Myometrial cell (primary cell): ENCODE data around the gene FGFBP1. TPM values are rescaled to one million over a fixed set of nuclear protein-coding genes. Genes with fewer than 3 reads are reported as not detected.

Experiments
- total RNA-seq: library from RNA; depleted of rRNA; stranded (reverse); fragments of >200 nt; gene quantifications from 2 replicates; pipeline ENCODE4 v1.2.3, GENCODE V29; 2015

FGFBP1 gene
- not detected in 2 replicates for total RNA-seq

DNA sequence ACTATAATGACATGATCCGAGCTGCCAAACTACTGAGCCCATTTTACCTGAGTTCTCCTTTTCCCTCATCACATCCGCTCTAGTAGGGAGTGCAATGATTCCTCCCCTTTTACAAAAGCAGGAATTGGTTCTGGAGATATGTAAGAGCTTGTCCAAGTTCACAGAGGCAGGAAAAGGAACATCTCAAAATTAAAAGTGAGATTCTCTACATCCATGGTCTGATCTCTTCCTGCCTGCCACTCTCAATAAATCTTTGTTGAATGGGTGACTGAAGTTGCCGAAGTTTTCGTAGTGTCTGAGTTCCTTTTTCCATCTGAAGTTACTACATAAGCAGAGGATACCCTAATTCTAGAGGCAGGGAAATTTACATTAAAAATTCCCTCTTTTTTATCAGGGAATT, at the start of gene FGFBP1:
Gene FGFBP1, minus strand, starts transcription at position 101 of the 400 bp plus-strand sequence. CDS start 2,108 bp downstream, outside the sequence.

GRCh38 chr4:15963001-15963451, 24.5 kb upstream of the FGFBP1 start, which contains the start of gene FGFBP2:
Gene FGFBP2, minus strand, starts transcription at chr4:15963175. Its CDS starts 46 bp downstream, at chr4:15963129.

Other genes with a start within 250 kb of the FGFBP1 start
- 4.9 and 8.9 TPM in 2 replicates for gene BST1, start 235.7 kb downstream of the FGFBP1 start, total RNA-seq
- not detected in 2 replicates for gene CD38, start 160.4 kb downstream of the FGFBP1 start, total RNA-seq
- not detected in 2 replicates for gene FGFBP2, start 24.4 kb upstream of the FGFBP1 start, total RNA-seq
- 1.2 TPM in 1 of 2 replicates, not detected in the other for gene PROM1, start 145.3 kb upstream of the FGFBP1 start, total RNA-seq